CD14-positive monocyte (primary cell): ENCODE data around the gene ERF. TPM values are rescaled to one million over a fixed set of nuclear protein-coding genes. Genes with fewer than 3 reads are reported as not detected.

Source experiments
- DNase-seq, 3 donors: peaks; one replicate each; pipeline ENCODE4 v3.0.0-alpha.2; 2011 to 2022
- H2AFZ ChIP-seq: 2 replicates; pipeline ENCODE4 v1.6.0; 2012; ENCODE audit warnings: mild to moderate bottlenecking, low read depth, low read length, inconsistent platforms; ENCODE audit not compliant: insufficient read depth, poor library complexity, severe bottlenecking
- H3K27ac ChIP-seq, 2 donors: 1 replicate in 1 of 2; 2 replicates in 1 of 2; pipeline ENCODE4 v1.5.1; 2012 to 2013; ENCODE audit warnings: low read length in 2 of 2, control low read depth in 1 of 2, inconsistent platforms in 1 of 2, low read depth in 1 of 2, mild to moderate bottlenecking in 1 of 2
- H3K27me3 ChIP-seq, 2 donors: one replicate each; pipeline versions ENCODE4 v1.6.0 to v1.6.1; 2011 to 2013; ENCODE audit warnings: low read length in 2 of 2; ENCODE audit not compliant: control insufficient read depth in 2 of 2, insufficient read depth in 2 of 2
- H3K36me3 ChIP-seq, 2 donors: replicated peaks in 1 of 2; 1 replicate in 1 of 2; 2 replicates in 1 of 2; pipeline versions ENCODE4 v1.5.1 to v1.6.1; 2012 to 2013; ENCODE audit warnings: low read length in 2 of 2, control low read depth in 1 of 2, inconsistent platforms in 1 of 2, mild to moderate bottlenecking in 1 of 2; ENCODE audit not compliant: insufficient read depth in 2 of 2, control insufficient read depth in 1 of 2
- H3K4me1 ChIP-seq, 2 donors: 1 replicate in 1 of 2; 2 replicates in 1 of 2; pipeline versions ENCODE4 v1.5.1 to v1.6.1; 2012 to 2013; ENCODE audit warnings: low read length in 2 of 2, control low read depth in 1 of 2, inconsistent platforms in 1 of 2, mild to moderate bottlenecking in 1 of 2, moderate library complexity in 1 of 2; ENCODE audit not compliant: insufficient read depth in 2 of 2, control insufficient read depth in 1 of 2
- H3K4me2 ChIP-seq: replicated peaks from 2 replicates; pipeline ENCODE3; 2012; ENCODE audit warnings: low read length, moderate library complexity, mild to moderate bottlenecking; ENCODE audit not compliant: poor library complexity, severe bottlenecking; ENCODE audit errors: extremely low read depth
- H3K4me3 ChIP-seq, 3 experiments: fragments of 200-600 bp in 1 of 3; sonication (generic) in 1 of 3; replicated peaks in 1 of 3; 1 replicate in 2 of 3; 2 replicates in 1 of 3; pipeline ENCODE4 v1.5.1; 2011 to 2013; ENCODE audit warnings: low read length in 3 of 3, mild to moderate bottlenecking in 3 of 3, control low read depth in 2 of 3, low read depth in 2 of 3, inconsistent platforms in 1 of 3, moderate library complexity in 1 of 3
- H3K79me2 ChIP-seq: 2 replicates; pipeline ENCODE4 v1.6.0; 2012; ENCODE audit warnings: mild to moderate bottlenecking, control low read depth, inconsistent platforms, low read length, moderate library complexity; ENCODE audit not compliant: insufficient read depth
- H3K9ac ChIP-seq: 2 replicates; pipeline ENCODE4 v1.6.0; 2017; ENCODE audit warnings: low read length, mild to moderate bottlenecking; ENCODE audit not compliant: insufficient read depth, poor library complexity, severe bottlenecking
- H3K9me3 ChIP-seq, 2 donors: replicated peaks in 1 of 2; 1 replicate in 1 of 2; 2 replicates in 1 of 2; pipeline versions ENCODE4 v1.5.1 to v1.6.1; 2012 to 2013; ENCODE audit warnings: low read length in 2 of 2, control low read depth in 1 of 2; ENCODE audit not compliant: control insufficient read depth in 1 of 2, insufficient read depth in 1 of 2
- H4K20me1 ChIP-seq: 2 replicates; pipeline ENCODE4 v1.6.0; 2012; ENCODE audit warnings: mild to moderate bottlenecking, low read length, control low read depth, moderate library complexity; ENCODE audit not compliant: insufficient read depth
- H3K27ac Mint-ChIP-seq, 7 donors: one replicate each; pipeline ENCODE4 v1.8.0; 2020; ENCODE audit warnings: mild to moderate bottlenecking in 7 of 7, mixed read lengths in 7 of 7, moderate library complexity in 6 of 7, inconsistent platforms in 2 of 7
- H3K27me3 Mint-ChIP-seq, 3 donors: one replicate each; pipeline ENCODE4 v1.8.0; 2021 to 2022; ENCODE audit warnings: low read depth in 3 of 3, mild to moderate bottlenecking in 3 of 3, mixed read lengths in 3 of 3, moderate library complexity in 3 of 3, inconsistent platforms in 1 of 3
- H3K36me3 Mint-ChIP-seq, 2 donors: one replicate each; pipeline ENCODE4 v1.8.0; 2020; ENCODE audit warnings: mixed read lengths in 2 of 2, inconsistent platforms in 1 of 2, mild to moderate bottlenecking in 1 of 2
- H3K4me1 Mint-ChIP-seq: one replicate; pipeline ENCODE4 v1.8.0; 2020; ENCODE audit warnings: mild to moderate bottlenecking, mixed read lengths
- H3K4me3 Mint-ChIP-seq, 2 donors: one replicate each; pipeline ENCODE4 v1.8.0; 2020; ENCODE audit warnings: mild to moderate bottlenecking in 2 of 2, mixed read lengths in 2 of 2, moderate library complexity in 1 of 2
- H3K9me3 Mint-ChIP-seq, 7 donors: one replicate each; pipeline ENCODE4 v1.8.0; 2020 to 2022; ENCODE audit warnings: mixed read lengths in 7 of 7, mild to moderate bottlenecking in 6 of 7, moderate library complexity in 6 of 7, inconsistent platforms in 2 of 7
- WGBS: methylation state at CpG from one replicate; pipeline ENCODE4 v1.1.5; 2013; ENCODE audit warnings: missing lambda C conversion rate; ENCODE audit not compliant: insufficient coverage; 5-methylcytosine and 5-hydroxymethylcytosine counted together
- intact Hi-C, 2 donors: fragments of 100-400 bp; cut with micrococcal nuclease; formaldehyde crosslinking; loops; one replicate each; pipeline versions ENCODE4 v1.15.0 to v1.15.1; 2023
- polyA plus RNA-seq, 3 donors: library from polyadenylated mRNA; depleted of rRNA in 1 of 3; unstranded in 2 of 3; stranded (reverse) in 1 of 3; fragments of 300-500 nt in 2 of 3; fragments of >200 nt in 1 of 3; fragmentation: Illumina TruSeq in 2 of 3; gene quantifications; 1 replicate in 2 of 3; 2 replicates in 1 of 3; pipeline ENCODE4 v1.2.3, GENCODE V29; 2012 to 2021
- TF ChIP-seq, protein P1 (sequence below): fragments of 200-600 bp; IDR thresholded peaks from one replicate; pipeline ENCODE4 v1.8.0; 2022; ENCODE audit warnings: antibody characterized with exemption, mild to moderate bottlenecking

The ERF gene
- polyA plus RNA-seq, 3 donors = 2.3 to 42.6 (median 3.4) TPM

DNA sequence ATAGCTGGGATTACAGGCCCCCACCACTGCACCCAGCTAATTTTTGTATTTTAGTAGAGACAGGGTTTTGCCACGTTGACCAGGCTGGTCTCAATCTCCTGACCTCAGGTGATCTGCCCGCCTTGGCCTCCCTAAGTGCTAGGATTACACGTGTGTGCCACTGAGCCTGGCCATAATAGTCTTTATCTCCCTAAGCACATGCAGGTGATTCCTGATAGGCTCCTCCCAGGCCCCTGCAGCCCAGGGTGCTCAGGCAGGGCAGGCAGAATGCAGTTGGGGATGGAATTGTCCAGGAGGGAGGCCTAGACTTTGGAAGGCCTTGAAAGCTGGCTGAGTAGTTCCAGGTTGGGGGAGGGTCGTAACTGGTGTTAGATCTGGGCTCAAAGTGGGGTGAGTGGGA lies 26.3 kb downstream of the ERF start:
- no peaks in the 10 kb centered on the region for H3K27me3 Mint-ChIP-seq
- Histone ChIP-seq H3K79me2 (peaks cover 34% of the 10 kb centered on the region), H3K4me2 (no peak overlapping the region), H3K9me3 (no peaks in the 10 kb centered on the region), H3K4me3 (no peak overlapping the region), H3K36me3 (peaks cover 87 to 96% of the 10 kb centered on the region in 2 donors), H3K9ac (no peak overlapping the region), H3K27me3 (no peaks in the 10 kb centered on the region), H3K4me1 (no peaks in the 10 kb centered on the region), H4K20me1 (peaks cover 88% of the 10 kb centered on the region), H2AFZ (no peak overlapping the region), H3K27ac (no peak overlapping the region)
- intact Hi-C loops = no loop called here
- TF ChIP-seq, protein P1, sequence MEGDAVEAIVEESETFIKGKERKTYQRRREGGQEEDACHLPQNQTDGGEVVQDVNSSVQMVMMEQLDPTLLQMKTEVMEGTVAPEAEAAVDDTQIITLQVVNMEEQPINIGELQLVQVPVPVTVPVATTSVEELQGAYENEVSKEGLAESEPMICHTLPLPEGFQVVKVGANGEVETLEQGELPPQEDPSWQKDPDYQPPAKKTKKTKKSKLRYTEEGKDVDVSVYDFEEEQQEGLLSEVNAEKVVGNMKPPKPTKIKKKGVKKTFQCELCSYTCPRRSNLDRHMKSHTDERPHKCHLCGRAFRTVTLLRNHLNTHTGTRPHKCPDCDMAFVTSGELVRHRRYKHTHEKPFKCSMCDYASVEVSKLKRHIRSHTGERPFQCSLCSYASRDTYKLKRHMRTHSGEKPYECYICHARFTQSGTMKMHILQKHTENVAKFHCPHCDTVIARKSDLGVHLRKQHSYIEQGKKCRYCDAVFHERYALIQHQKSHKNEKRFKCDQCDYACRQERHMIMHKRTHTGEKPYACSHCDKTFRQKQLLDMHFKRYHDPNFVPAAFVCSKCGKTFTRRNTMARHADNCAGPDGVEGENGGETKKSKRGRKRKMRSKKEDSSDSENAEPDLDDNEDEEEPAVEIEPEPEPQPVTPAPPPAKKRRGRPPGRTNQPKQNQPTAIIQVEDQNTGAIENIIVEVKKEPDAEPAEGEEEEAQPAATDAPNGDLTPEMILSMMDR = no peak
- H3K9me3 Mint-ChIP-seq = no peaks in the 10 kb centered on the region
- no peak overlapping the region for H3K4me3 Mint-ChIP-seq
- peaks cover 10% of the 10 kb centered on the region for H3K4me1 Mint-ChIP-seq
- WGBS = 91% methylated on average over 4 of the region's 4 CpGs
- DNase-seq = no peak
- H3K27ac Mint-ChIP-seq = peak overlapping the region in 4 of 7 donors; percentile 1 to 62 (median 46)
- H3K36me3 Mint-ChIP-seq = peaks cover 77 to 94% of the 10 kb centered on the region in 2 donors

DNA sequence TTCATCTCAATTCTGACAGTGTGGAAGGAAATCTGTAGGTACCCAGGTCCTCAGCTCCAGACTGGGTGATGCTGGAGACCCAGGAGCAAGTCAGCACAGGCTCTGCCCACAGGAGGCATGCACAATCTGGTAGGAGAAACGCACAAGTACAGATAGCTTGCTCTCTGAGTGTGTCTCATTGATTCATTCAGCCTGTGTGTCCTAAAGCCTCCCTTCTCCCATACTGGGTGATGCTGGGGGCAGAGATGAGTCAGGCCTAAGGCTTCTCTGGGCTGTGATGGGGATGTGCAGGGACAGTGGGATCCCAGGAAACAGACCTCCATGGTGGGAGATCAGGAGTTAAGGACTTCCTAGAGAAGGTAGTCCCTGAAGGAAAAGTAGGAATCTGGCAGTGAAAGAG lies 28.0 kb downstream of the ERF start:
- Histone ChIP-seq H3K4me2 (no peak overlapping the region), H4K20me1 (peaks cover 83% of the 10 kb centered on the region), H3K4me1 (peaks cover under 1% of the 10 kb centered on the region in 2 donors), H3K79me2 (peaks cover 45% of the 10 kb centered on the region), H3K27ac (peak overlapping the region in 1 of 2 donors; percentile 36), H2AFZ (no peak overlapping the region), H3K4me3 (no peak overlapping the region), H3K27me3 (no peaks in the 10 kb centered on the region), H3K36me3 (peaks cover 70 to 78% of the 10 kb centered on the region in 2 donors), H3K9ac (no peak overlapping the region), H3K9me3 (no peaks in the 10 kb centered on the region)
- TF ChIP-seq, protein P1 = no peak
- intact Hi-C loops = no loop called here
- Mint-ChIP-seq H3K4me3 (no peak overlapping the region), H3K4me1 (peaks cover 21% of the 10 kb centered on the region), H3K27ac (peak overlapping the region in 1 of 7 donors; percentile 29), H3K36me3 (peaks cover 68 to 81% of the 10 kb centered on the region in 2 donors), H3K9me3 (no peaks in the 10 kb centered on the region), H3K27me3 (no peaks in the 10 kb centered on the region)
- DNase-seq = no peak
- no CpG with 5 or more reads among the region's 1 CpG for WGBS
